Colonic mucosa (tissue), 4 donors: ENCODE measurements around the gene GFOD1. TPM values are rescaled to one million over a fixed set of nuclear protein-coding genes. Genes with fewer than 3 reads are reported as not detected.

Source experiments
- DNase-seq: peaks from one replicate; pipeline ENCODE4 v3.0.0-alpha.2; 2020
- H3K27ac ChIP-seq: fragments of 200-600 bp; one replicate; pipeline ENCODE4 v1.8.0; 2021
- H3K27me3 ChIP-seq: fragments of 200-600 bp; one replicate; pipeline ENCODE4 v1.8.0; 2021
- H3K36me3 ChIP-seq: fragments of 200-600 bp; one replicate; pipeline ENCODE4 v1.8.0; 2021
- H3K4me1 ChIP-seq: fragments of 200-600 bp; one replicate; pipeline ENCODE4 v1.8.0; 2021; ENCODE audit warnings: mild to moderate bottlenecking
- H3K4me3 ChIP-seq: fragments of 200-600 bp; one replicate; pipeline ENCODE4 v1.8.0; 2021
- H3K9ac ChIP-seq, 2 donors: one replicate each; pipeline ENCODE4 v1.7.0; 2013; ENCODE audit warnings: control low read depth in 2 of 2, low read depth in 2 of 2, low read length in 2 of 2
- H3K9me3 ChIP-seq: fragments of 200-600 bp; one replicate; pipeline ENCODE4 v1.8.0; 2021
- CTCF ChIP-seq: fragments of 200-600 bp; IDR thresholded peaks from one replicate; pipeline ENCODE4 v1.8.0; 2022; ENCODE audit warnings: antibody characterized with exemption, mild to moderate bottlenecking
- intact Hi-C: fragments of 100-400 bp; cut with DNase I; formaldehyde crosslinking; loops from one replicate; pipeline ENCODE4 v1.14.1; 2022
- total RNA-seq, 2 donors: library from RNA; stranded (reverse); fragmentation: NEBNext Ultra II Directional in 1 of 2; extraction: Animal tissue kit (Norgen Biotek cat#: 25700) in 1 of 2; gene quantifications; one replicate each; pipeline ENCODE4 v1.2.1, GENCODE V29; 2021
- donor health status: healthy.
- donor health status: DM: no; HTN: no; CAD: no.
- donor health status: DM: no; HTN: no; CAD: no.

GFOD1 gene
- total RNA-seq, 2 donors from 2014 or later = 6.9 to 7.6 TPM

GRCh38 chr6:13368079-13368730, 119.2 kb downstream of the GFOD1 start:
- Histone ChIP-seq H3K9ac (no peak overlapping the region), H3K27ac (no peak overlapping the region), H3K36me3 (no peaks in the 10 kb centered on the region), H3K9me3 (no peaks in the 10 kb centered on the region), H3K4me3 (no peak overlapping the region), H3K4me1 (no peaks in the 10 kb centered on the region), H3K27me3 (no peaks in the 10 kb centered on the region)
- DNase-seq = no peak
- TF ChIP-seq CTCF = no peak
- intact Hi-C loops = no loop called here

GRCh38 chr6:13367396-13367795, 120.0 kb downstream of the GFOD1 start:
- Histone ChIP-seq H3K36me3 (no peaks in the 10 kb centered on the region), H3K4me1 (no peaks in the 10 kb centered on the region), H3K9me3 (no peaks in the 10 kb centered on the region), H3K27ac (no peak overlapping the region), H3K4me3 (no peak overlapping the region), H3K9ac (no peak overlapping the region), H3K27me3 (no peaks in the 10 kb centered on the region)
- intact Hi-C loops = no loop called here
- no peak for TF ChIP-seq CTCF
- DNase-seq = no peak

- TF ChIP-seq CTCF = no peak
- Histone ChIP-seq H3K36me3 (no peaks in the 10 kb centered on the region), H3K27ac (no peak overlapping the region), H3K4me3 (no peak overlapping the region), H3K9me3 (no peaks in the 10 kb centered on the region), H3K27me3 (no peaks in the 10 kb centered on the region), H3K4me1 (no peaks in the 10 kb centered on the region), H3K9ac (no peak overlapping the region)
- DNase-seq = no peak
- intact Hi-C loops = no loop called here
Observed at GRCh38 chr6:13365320-13365719, 122.1 kb downstream of the GFOD1 start.

- DNase-seq = no peak
- no peak for TF ChIP-seq CTCF
- intact Hi-C loops = no loop called here
Observed at GRCh38 chr6:13364842-13365241, 122.6 kb downstream of the GFOD1 start.

GRCh38 chr6:13362412-13362811, 125.0 kb downstream of the GFOD1 start:
- Histone ChIP-seq H3K9ac (no peak overlapping the region), H3K27ac (no peak overlapping the region), H3K4me1 (no peaks in the 10 kb centered on the region), H3K27me3 (no peaks in the 10 kb centered on the region), H3K36me3 (no peaks in the 10 kb centered on the region), H3K9me3 (no peaks in the 10 kb centered on the region), H3K4me3 (no peak overlapping the region)
- DNase-seq = no peak
- no peak for TF ChIP-seq CTCF
- intact Hi-C loops = no loop called here

More at GRCh38 chr6:13364842-13365241, 122.6 kb downstream of the GFOD1 start:
- Histone ChIP-seq H3K27ac (no peak overlapping the region), H3K9me3 (no peaks in the 10 kb centered on the region), H3K4me3 (no peak overlapping the region), H3K4me1 (no peaks in the 10 kb centered on the region), H3K27me3 (no peaks in the 10 kb centered on the region), H3K36me3 (no peaks in the 10 kb centered on the region), H3K9ac (no peak overlapping the region)
